T-helper 1 cell (primary cell): ENCODE data around the gene DTNBP1.

ENCODE experiments used
- DNase-seq, 5 donors: peaks; one replicate each; pipeline ENCODE4 v3.0.0-alpha.2; 2012 to 2020

DTNBP1 gene

GRCh38 chr6:15623276-15624116 is 39.3 kb downstream of the DTNBP1 start:
- peak in 1 of 5 donors; percentile 3 for DNase-seq

GRCh38 chr6:15622045-15622740 is 40.6 kb downstream of the DTNBP1 start:
- DNase-seq = no peak

GRCh38 chr6:15621203-15622044 is 41.4 kb downstream of the DTNBP1 start:
- peak in 1 of 5 donors; percentile 1 for DNase-seq

- no peak for DNase-seq
Measured at GRCh38 chr6:15620611-15621010, 42.2 kb downstream of the DTNBP1 start.

DNA sequence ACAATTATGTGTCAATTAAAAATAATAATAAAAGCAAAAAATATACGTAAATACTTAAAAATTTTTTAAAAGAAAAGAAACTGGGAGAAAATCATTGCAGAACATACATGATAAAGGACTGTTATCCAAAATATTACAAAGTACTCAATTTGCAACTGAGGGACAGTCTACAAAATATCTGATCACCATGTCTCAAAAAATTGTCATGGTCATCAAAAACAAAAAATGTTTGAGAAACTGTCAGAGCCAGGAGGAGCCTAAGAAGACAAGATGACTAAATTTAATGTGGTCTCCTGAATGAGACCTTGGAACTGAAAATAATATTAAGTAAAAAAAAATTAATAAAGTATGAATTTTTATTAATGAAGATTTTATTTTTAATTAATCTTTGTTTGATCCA is 43.5 kb downstream of the DTNBP1 start:
- DNase-seq = no peak

DNA sequence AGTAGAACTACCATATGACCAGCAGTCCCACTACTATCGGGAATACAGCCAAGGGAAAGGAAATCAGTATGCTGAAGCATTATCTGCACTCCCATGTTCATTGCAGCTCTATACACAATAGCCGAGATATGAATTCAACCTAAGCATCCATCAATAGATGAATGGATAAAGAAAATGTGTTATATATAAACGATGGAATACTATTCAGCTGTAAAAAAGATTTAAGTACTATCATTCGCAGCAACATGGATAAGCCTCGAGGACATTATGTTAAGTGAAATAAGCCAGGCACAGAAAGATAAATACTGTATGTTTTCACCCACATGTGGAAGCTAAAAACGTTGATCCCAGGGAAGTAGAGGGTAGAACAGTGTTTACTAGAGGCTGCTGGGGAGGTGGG is 44.1 kb downstream of the DTNBP1 start:
- no peak for DNase-seq

- DNase-seq = no peak
Measured at GRCh38 chr6:15616261-15616660, 46.6 kb downstream of the DTNBP1 start.

DNA sequence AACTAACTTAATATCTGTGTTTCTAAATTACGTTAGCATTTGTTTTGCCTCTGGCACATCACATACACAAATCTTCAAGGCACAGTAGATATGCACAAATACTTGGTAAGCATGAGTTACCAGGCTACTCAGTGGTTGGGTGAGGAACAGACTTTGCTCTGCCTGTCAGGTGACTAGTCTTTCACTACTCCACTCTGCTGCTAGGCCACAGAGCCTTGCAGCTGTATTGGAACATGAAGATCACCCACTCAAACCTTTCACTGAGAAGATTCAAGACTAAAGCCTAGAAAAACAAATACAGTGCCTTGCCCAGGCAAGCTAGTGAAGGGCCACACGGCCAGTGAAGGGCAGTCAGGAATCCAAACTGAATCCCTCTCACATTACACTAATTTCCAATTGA is 47.0 kb downstream of the DTNBP1 start:
- DNase-seq = no peak

DNA sequence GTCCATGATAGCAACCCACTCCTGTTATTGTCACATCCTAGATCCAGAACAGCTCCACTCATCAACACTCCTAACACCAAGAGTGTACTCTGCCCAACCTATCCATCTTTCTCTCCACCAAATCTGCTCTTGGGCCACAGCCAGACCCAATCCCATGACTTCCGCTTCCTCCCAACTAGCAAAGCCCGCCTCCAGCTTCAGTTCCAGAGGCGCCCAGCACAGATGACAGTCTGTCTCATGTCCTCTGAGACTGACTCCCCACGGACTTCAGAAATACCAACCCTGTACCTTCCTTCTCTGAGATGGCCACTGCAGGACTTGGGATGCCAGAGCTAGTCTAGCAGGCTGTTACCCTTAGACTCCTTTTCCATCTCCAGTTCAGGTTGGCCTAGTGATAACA is 48.6 kb downstream of the DTNBP1 start:
- DNase-seq = no peak

GRCh38 chr6:15608396-15608795 is 54.4 kb downstream of the DTNBP1 start:
- DNase-seq = no peak

GRCh38 chr6:15607603-15608002 is 55.2 kb downstream of the DTNBP1 start:
- no peak for DNase-seq

- DNase-seq = no peak
Measured at GRCh38 chr6:15606347-15606746, 56.5 kb downstream of the DTNBP1 start.

DNA sequence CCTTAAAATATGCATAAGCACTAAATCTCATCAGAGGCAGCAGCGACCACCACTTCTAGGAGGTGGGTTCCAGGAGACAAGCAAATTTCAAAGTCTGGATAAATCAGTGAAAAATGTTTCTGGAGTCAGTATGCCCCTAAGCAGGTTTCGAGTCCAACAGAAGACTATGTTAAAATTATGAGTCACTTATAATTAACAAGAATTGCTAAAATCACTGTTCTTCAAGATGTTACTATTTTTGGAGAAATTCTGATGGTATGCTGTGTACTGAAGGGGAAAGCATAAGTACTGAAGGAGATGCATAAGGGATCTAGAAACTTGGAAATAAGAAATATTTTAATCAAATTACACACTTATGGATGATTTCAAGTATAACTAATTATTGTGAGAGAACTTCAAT is 58.0 kb downstream of the DTNBP1 start:
- DNase-seq = no peak

DNA sequence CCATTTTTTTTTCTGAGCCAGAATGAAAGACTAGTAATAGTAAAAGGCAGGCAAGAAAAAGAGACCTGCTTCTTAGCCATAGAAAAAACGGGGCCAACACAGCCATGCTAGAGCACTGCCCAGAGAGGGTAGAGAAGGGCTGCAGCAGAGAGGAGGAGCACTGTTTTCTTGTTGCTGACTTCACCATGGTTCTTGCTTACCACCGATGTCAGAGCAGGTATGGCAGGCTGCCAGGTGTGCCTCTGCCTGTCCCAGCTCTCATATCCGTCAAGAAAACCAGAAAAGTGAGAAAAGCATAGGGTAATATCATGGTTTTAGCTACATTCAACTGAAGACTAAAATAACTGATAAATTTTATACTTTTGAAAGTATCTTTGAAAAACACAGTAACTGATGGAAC is 60.7 kb downstream of the DTNBP1 start:
- DNase-seq = no peak

DNA sequence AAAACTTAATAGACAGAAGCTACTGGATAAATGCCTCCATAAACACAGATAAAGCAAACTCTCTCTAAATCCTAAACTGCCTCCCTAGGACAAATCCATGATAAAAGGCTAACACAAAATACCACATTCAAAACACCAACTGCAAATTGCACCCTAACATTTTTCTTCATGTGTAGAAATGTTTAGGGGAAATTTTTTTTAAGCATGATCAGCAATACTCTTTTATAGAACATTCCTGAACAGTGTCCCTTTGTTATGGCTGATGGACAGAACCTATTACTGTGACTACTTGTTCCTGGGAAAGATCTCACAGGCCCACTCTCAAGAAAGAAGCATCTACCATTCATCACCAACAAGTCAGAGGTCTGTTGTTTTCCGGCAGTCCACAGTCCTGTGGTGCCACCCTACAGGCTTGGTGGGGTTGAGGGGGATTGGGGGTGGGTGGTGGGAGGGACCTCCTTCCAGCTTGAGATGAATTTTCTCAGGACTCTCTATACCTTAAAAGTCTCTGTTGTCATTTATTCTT is 64.5 kb downstream of the DTNBP1 start:
- DNase-seq = no peak

DNA sequence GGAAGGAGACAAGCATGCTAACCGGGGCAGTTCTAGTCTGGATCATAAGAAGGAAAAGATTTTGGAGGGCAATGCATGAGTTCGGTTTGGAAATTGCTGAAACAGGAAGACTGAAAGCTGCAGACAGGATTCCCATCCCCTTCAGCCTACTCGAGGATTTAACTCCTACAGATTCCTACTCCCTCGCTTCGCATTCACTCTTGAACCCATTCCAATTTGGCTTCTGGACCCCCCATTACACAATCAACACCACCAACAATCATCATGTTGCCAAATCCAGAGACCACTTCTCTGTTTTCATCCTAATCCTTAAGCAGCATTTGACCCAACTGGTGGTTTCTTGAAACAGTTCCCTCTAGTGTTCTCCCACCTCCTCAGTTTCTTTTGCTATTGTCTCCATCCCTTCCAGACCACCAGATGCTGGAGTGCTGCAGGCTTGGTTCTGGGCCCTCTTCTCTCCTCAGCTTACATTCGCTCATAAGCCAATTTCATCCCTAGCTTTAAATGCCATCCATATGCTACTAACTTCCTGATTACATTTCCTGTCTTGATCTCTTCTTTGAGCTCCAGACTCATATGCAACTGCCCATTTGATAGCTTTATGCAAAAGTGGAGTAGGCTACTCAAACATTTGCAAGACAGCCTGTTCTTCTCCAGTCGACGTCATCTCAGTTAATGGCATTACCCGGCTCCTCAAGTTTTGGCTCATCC is 66.5 kb downstream of the DTNBP1 start:
- DNase-seq = no peak

DNA sequence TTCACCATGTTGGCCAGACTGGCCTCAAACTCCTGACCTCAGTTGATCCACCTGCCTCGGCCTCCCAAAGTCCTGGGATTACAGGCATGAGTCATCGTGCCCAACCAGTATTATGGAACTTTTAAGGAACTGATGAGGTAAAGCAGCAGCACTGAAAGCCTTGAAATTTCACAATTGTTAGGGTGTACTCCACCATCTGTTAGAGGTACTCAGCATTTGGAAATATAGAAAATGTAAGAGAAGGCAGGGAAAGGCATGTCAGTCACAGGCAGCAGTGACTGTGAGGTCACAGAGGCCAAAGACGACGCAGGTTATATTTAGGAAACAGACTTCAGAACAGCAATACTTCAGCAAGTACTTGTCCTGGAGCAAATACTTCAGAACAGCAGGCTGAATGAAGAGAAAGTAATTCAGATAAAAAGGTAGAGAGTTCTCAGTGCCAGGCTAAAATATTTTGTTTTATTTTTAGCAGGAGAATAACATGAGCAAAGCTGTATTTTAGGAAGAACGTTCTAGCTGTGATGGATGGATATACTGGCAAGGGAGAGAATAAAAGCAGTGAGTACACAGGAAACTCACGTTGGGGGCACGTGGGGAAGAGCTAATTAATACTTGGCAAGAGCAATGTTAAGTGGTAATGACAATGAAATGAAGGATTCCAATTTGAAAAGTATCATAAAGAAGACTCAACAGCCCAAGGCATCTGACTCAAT is 67.2 kb downstream of the DTNBP1 start:
- DNase-seq = no peak

DNA sequence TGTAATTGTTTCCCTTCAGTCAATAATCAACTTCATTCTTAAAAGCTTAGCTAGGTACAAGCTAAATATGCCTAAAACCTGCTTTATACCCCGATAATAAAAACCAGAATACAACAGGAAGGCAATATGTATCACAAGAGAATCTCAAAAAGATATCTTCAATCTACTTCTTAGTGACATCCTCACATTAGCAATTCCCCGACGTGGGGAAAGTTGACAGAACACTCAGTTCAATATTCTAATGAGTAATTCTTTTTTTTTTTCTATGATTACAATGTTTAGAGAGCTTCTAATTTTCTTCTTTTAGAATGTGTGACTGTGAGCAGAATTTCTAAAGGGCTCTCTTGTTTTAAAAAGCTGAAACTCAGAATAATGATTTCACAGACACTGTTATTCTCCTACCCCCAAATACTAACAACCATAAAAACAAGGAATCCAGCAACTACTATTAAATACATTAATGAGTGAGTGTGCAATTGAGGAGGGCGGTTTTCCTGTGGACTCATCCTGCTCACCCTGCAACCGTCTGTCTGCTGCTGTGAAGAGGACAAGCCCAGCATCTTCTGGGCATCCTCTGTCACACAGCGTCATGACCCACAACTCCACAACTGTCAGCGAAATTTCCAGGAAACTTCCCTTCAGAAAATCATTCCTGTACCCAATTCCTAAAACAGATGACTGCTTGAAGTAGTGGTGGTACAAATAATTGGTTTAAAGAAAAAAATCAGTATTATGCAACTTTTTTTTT is 68.1 kb downstream of the DTNBP1 start:
- DNase-seq = no peak

GRCh38 chr6:15593798-15594197 is 69.0 kb downstream of the DTNBP1 start:
- no peak for DNase-seq

- DNase-seq = no peak
Measured at GRCh38 chr6:15592610-15593009, 70.2 kb downstream of the DTNBP1 start.
